Embryonic facial prominence (tissue), 1 donor: ENCODE results near the gene DCAF4.

ENCODE experiments used
- DNase-seq: peaks from one replicate; pipeline ENCODE4 v3.0.0-alpha.2; 2016; ENCODE audit errors: extremely low spot score

DCAF4 gene

GRCh38 chr14:72894623-72895378 is 31.5 kb upstream of the DCAF4 start:
- no peak for DNase-seq

DNA sequence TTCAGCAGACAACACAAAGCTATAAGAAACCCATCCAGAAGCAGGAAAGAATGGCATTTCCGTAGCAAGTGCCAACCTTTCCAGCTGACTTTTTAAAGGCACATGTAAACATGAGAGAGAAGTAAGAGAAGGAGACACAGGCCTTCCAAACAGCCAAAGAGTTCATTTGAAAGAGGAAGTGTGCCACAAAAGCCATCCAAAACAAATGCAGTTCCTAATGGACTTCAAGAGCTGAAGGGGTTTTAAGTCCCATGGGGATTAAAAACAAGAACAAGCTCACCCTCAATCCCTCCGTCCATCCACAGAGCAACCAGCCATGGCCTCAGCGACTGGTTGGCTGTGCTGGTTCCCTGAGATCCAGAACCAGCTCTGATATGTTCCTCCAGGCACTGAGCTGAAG is 27.8 kb upstream of the DCAF4 start:
- DNase-seq: no peak

DNA sequence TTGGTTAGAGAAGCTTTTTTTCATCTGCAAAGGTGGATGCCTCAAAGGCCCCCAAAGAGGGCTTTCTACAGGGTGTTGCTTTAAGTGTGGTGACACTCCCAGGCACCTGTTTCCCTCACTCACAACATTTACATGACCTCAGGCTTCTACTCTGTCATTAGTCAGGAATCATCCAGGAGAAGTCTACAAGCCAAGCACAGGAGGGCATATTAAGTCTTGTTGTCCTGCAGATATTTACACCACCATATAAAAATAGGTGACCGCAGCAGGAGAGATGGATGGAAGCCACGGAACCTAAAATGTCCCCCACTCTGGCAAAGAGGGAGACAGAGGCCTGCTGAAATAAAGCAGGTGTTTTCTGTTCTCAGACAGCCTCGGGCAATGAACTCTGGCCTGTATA is 24.9 kb upstream of the DCAF4 start:
- DNase-seq: no peak

GRCh38 chr14:72902801-72903530 is 23.3 kb upstream of the DCAF4 start:
- DNase-seq: no peak

DNA sequence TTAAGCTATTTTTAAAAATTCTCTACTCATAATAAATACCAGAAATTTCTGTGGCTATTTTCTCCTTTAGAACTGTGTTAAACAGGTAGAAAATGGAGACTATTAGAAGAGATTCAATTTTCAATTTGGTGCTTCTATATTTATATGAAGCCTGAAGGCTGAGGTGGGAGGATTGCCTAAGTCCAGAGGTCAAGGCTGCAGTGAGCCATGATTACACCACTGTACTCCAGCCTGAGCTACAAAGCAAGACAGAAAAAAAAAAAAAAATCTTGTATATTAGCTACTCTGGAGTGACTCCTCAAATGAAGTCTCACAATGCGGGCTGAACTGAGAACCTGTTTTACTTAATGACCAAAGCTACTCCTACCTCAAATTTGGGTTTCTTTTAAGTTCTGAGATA is 22.5 kb upstream of the DCAF4 start:
- DNase-seq: no peak

DNA sequence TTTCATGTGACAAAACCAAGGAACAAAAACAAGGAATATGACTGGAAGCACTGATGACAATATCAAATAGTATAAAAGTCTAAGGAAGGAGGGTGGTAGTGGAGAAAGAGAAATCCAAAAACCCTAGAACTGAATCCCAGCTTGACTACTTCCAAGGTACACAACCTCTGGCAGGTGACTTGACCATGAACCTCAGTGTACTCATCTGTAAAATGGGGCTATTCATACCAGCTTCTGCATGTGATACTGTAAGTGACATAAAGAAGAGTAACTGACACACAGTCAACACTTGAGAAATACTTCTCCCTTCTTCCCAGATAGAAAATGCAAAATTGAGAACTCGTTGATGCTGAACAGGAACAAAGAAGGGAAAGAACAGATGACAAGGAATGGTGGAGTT is 22.0 kb upstream of the DCAF4 start:
- DNase-seq: no peak

DNA sequence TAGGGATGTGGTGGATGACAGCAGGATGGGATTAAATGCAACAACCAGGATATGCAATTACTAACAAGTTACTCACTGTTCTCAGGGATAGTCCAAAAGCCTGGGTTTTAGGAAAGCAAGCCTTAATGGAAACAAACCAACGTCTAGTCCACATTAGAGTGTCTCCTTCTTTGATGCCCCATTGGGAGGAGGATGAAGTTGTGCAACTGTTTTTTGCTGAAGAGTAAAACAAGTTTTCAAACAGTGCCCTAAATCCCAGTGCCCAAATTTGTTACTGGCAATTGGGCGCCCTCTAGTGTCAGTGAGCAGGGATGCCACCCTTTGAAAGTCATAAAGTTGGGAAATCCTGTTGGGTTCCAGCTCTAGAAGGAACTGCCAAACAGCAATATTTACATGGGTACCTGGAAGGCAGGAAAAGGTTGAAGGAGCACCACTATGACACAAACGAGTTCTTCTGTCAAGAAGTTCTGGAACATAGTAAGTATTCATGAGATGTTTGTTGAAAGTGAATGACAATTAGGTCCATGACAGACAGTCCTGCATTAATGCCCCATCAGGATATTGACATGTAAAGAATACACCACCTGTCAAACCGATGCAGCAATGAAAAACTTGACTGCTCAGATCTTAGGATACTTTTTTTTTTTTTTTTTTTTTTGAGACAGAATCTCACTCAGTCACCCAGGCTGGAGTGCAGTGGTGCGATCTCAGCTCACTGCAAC is 21.3 kb upstream of the DCAF4 start:
- DNase-seq: no peak

DNA sequence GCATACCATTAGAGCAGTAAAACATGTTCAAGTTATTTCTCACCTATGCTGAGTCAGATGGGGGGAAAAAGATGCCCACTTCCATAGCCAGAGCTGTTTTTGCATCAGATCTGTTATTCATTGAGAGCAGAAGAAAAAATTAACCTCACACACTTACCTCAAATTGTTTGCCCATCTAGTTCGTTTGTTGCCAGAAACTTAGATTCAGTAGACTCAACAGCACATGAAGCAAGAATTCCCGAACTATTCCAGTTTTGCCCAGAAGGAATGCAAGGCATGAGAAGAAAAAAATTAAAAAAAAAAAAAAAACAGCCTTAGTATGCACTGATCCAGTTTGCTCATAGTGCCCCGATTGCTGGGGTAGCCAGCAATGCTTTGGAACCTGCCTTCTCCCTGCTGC is 19.9 kb upstream of the DCAF4 start:
- no peak for DNase-seq

DNA sequence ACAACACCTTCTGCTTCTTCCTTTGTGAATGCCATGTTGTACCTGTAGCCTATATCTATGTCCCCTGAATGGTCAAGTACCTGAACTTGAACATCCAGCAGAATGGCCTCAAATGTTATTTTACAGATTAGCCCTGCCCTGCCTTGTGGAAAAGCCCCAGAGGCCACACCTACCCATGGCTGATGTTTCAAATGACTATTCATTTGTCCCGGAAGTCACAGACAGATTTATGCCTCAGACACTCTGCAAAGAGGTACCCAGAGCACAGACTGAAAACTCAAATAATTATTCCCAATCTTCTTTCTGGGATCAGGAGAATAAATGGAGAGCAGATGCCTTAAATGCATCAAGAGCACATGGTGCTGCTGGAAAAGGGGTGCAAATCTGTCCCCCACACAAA is 19.4 kb upstream of the DCAF4 start:
- no peak for DNase-seq

GRCh38 chr14:72907886-72908285 is 18.4 kb upstream of the DCAF4 start:
- DNase-seq: no peak

DNA sequence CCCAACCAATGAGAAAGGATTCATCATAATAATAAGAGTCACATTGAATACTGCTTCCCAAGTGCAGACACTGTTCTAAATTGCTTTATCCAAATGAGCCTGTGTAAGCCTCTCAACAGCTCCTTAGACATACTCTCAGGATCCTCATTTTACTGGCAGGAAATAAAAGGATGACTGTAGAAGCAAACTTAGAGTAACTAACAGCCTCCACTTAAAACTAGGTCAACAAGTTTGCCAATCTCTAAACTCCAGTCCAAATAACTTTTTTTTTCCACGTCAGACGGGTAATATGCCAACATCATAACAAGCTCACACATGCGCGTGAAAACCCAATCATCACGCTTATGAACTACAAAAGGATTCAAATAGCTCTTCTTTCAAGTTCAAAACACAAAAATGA is 17.1 kb upstream of the DCAF4 start:
- no peak for DNase-seq

DNA sequence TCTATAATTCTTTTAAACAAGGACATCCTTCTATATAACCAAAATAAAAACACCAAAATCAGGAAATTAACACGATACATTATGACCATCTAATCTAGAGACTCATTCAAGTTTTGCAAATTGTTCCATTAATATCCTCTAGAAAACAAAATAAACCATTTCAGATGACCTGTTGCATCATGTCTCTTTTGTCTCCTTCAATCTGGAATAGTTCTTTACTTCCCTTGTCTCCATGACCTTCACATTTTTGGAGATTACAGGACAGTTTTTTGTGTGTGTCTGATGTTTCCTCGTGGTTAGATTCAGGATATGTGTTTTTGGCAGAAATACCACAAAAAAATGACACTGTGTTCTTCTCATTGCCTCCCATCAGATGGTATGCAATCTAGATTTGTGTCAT is 12.5 kb upstream of the DCAF4 start:
- no peak for DNase-seq

- no peak for DNase-seq
Observed at GRCh38 chr14:72916174-72916573, 10.1 kb upstream of the DCAF4 start.

DNA sequence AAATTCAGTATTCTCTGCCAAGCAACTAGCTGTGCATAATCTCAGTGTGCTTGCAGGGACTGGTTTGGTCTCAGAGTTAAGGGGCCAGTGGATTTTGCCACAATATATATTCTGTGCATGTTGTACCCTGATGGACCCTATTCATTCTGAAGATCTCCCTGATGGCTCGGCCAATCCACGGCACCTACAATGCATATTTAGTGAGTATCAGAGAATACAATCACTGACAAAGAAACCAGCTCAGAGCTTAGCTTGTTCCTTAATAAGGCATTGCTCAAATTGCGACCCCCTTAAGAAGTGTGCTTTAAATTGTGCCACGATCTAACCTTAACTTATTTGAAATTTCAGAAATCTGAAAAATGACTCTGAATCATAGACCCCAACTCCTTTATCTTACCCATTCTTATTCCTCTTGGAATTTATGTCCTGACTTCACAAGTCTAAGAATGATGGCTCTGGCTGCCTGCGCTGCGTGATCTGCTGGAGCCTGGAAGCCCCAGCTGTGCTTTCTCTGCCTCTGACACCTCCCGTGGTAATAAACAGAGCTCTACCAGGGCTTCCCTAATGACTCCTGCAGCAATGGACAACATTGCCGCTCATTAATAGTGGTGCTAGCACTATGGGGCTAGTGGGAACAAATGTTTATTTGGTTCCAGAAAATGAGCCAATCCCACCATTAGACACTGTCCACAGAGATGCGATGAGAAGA is 9.0 kb upstream of the DCAF4 start:
- DNase-seq: no peak

DNA sequence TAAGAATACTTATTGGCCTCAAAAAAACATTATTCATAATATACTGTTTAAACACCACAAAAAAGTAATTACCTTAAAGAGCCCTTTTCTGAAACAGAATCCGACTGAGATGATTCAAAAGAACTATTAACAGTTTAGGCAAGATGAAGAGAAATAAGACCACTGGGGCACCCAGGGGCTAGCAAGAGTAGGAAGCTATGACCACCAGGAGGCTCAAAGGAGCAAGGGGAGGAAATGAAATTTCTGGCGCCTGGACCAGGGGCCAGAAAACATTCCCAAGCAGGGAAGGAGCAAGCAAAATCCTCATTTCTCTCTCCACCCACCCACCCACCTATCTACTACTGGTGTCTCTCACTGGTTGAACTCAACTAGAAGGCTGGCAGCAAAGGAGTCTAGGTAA is 6.3 kb upstream of the DCAF4 start:
- DNase-seq: no peak

DNA sequence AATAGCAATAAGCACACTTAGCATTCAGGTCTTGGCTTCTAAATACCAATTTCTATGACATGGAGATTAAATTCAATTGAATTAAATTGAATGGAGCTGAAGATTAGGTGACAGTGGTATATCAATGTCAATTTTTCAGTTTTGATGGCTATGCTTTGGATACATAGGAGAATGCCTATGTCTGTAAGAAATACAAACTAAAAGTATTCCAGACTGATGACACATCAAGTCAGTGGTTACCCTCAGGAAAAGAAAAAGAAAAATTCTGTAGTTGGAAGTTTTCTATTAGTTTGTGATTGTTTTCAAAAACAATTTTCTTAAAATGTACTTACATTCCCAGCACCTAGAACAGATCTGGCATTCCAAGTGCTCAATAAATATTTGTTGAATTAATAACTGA is 4.9 kb upstream of the DCAF4 start:
- DNase-seq: no peak

GRCh38 chr14:72924337-72924736 is 1.9 kb upstream of the DCAF4 start:
- no peak for DNase-seq

DNA sequence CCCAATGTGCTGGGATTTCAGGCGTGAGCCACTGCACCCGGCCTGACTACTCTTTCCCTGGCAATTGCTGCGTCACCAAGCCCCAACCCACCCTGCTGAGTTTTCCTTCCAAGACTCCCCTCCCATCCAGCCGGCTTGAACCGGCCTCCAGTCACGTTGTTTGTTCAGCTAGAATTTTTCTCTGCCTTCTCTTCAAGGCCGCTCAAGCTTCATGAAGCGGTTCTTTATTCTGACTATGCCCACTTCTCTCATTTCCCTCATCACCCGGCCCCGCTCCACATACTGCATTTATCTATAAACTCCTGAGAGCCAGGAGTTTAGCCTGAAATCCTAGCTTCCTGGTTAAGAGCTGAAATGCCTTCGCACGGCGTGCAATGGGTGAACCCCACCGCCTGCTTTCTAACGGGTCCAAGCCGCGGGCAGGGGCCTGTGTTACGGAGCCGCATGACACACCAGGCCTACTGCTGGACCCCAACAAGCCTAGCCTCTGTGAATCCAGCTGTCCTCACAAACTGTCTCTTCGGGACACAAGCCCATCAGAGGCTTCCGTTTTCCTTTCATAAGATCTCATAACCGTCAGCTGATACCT is 999 bp upstream of the DCAF4 start:
- no peak for DNase-seq

GRCh38 chr14:72925815-72926291 is 411 bp upstream of the DCAF4 start:
- no peak for DNase-seq

GRCh38 chr14:72928872-72929271 is 2.6 kb downstream of the DCAF4 start:
- DNase-seq: no peak

DNA sequence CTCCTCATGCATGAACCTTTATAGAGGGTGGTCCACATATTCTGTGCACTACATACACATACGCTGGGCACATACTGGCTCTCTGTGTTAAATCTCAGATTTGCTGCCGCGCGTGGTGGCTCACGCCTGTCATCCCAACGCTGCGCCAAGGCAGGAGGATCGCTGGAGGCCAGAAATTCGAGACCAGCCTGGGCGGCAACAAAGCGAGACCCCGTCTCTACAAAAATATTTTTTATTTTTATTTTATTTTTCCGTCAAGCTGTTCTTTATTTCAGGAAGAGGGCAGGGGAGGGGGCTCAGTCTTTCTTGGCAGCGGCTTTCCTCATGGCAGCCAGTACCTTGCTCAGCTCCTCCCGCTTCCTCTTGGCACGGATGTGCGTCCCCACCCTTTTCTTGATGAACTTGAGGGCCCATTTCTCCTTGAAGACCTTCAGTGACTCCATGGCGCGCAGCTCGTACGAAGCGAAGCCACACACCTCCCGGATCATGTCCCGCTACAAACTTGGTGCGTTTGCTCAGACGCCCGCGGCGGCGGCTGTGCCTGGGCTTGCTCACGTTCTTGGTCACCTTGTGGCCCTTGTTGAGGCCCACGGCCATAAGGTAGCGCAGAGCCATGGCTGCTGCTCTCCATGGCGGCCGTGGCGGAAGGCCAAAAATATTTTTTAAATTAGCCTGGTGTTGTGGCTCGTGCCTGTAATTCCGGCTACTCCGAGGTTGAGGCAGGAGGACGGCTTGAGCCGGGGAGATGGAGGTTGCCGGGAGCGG is 3.2 kb downstream of the DCAF4 start:
- DNase-seq: no peak
